DMS 273 treated with DMSO at 0.1 percent for 48 hours (cell line): ENCODE measurements around the gene NTN1.

Source experiments
- DNase-seq: peaks from one replicate; lab custom pipeline; 2025; lab: John Stamatoyannopoulos, UW

NTN1 gene

GRCh38 chr17:9006175-9006767 lies 15.0 kb upstream of the NTN1 start:
- DNase-seq: no peak

GRCh38 chr17:9007052-9007714 lies 14.1 kb upstream of the NTN1 start:
- no peak for DNase-seq

- no peak for DNase-seq
These were observed 12.2 kb upstream of the NTN1 start for GRCh38 chr17:9009096-9009495.

- no peak for DNase-seq
These were observed 11.6 kb upstream of the NTN1 start for GRCh38 chr17:9009737-9010136.

- no peak for DNase-seq
These were observed 10.3 kb upstream of the NTN1 start for GRCh38 chr17:9011001-9011400.

GRCh38 chr17:9016941-9017552 lies 4.3 kb upstream of the NTN1 start:
- DNase-seq: peak; percentile 18

- DNase-seq: no peak
These were observed 2.6 kb upstream of the NTN1 start for GRCh38 chr17:9018726-9019125.

- DNase-seq: no peak
These were observed 1.1 kb upstream of the NTN1 start for GRCh38 chr17:9020096-9020823.

GRCh38 chr17:9020824-9021157 lies 519 bp upstream of the NTN1 start:
- DNase-seq: no peak

GRCh38 chr17:9021992-9022572 lies 772 bp downstream of the NTN1 start:
- DNase-seq: no peak

GRCh38 chr17:9022573-9023391 lies 1.5 kb downstream of the NTN1 start:
- DNase-seq: no peak

- DNase-seq: no peak
These were observed 2.3 kb downstream of the NTN1 start for GRCh38 chr17:9023392-9024218.

- DNase-seq: no peak
These were observed 3.2 kb downstream of the NTN1 start for GRCh38 chr17:9024497-9024896.

GRCh38 chr17:9026741-9027140 lies 5.4 kb downstream of the NTN1 start:
- no peak for DNase-seq

GRCh38 chr17:9028202-9028987 lies 7.1 kb downstream of the NTN1 start:
- DNase-seq: no peak

- DNase-seq: no peak
These were observed 7.8 kb downstream of the NTN1 start for GRCh38 chr17:9028988-9029570.

- no peak for DNase-seq
These were observed 10.8 kb downstream of the NTN1 start for GRCh38 chr17:9032151-9032550.

GRCh38 chr17:9032583-9032982 lies 11.3 kb downstream of the NTN1 start:
- no peak for DNase-seq

- DNase-seq: no peak
These were observed 13.9 kb downstream of the NTN1 start for GRCh38 chr17:9035249-9035648.

GRCh38 chr17:9036336-9036735 lies 15.0 kb downstream of the NTN1 start:
- DNase-seq: no peak
